ENCODE data around the gene SLC7A9.

The SLC7A9 gene

GRCh38 chr19:32831611-32832010 lies 38.0 kb downstream of the SLC7A9 start:
- H3K27ac ChIP-seq, result no peak overlapping the region
- in situ Hi-C loops (cut with HindIII; ENCODE audit: low pct_ligation_motif_present, low sequenced_read_pairs), result no loop called here
- H3K4me3 ChIP-seq (ENCODE audit: low read depth, low read length), result no peak overlapping the region
- no peaks in the 10 kb centered on the region for H3K27me3 ChIP-seq (replicated peaks)
- no peak for DNase-seq
- no peak for TF ChIP-seq CTCF (IDR thresholded peaks at IDR 0.05; ENCODE audit: low read depth, low read length, missing control alignments)
- H3K36me3 ChIP-seq (replicated peaks), result no peaks in the 10 kb centered on the region

GRCh38 chr19:32830231-32831014 lies 39.1 kb downstream of the SLC7A9 start:
- DNase-seq, result peak; percentile 62
- H3K27ac ChIP-seq, result no peak overlapping the region
- TF ChIP-seq CTCF (IDR thresholded peaks at IDR 0.05; ENCODE audit: low read depth, low read length, missing control alignments), result no peak
- no peak overlapping the region for H3K4me3 ChIP-seq (ENCODE audit: low read depth, low read length)
- H3K36me3 ChIP-seq (replicated peaks), result no peaks in the 10 kb centered on the region
- H3K27me3 ChIP-seq (replicated peaks), result no peaks in the 10 kb centered on the region
- in situ Hi-C loops (cut with HindIII; ENCODE audit: low pct_ligation_motif_present, low sequenced_read_pairs), result no loop called here

- in situ Hi-C loops (cut with HindIII; ENCODE audit: low pct_ligation_motif_present, low sequenced_read_pairs), result no loop called here
- TF ChIP-seq CTCF (IDR thresholded peaks at IDR 0.05; ENCODE audit: low read depth, low read length, missing control alignments), result no peak
- no peak overlapping the region for H3K4me3 ChIP-seq (ENCODE audit: low read depth, low read length)
Measured at GRCh38 chr19:32829345-32829896, 40.1 kb downstream of the SLC7A9 start.

GRCh38 chr19:32828643-32829344 lies 40.8 kb downstream of the SLC7A9 start:
- Histone ChIP-seq H3K27me3 (replicated peaks) (no peaks in the 10 kb centered on the region), H3K27ac (no peak overlapping the region), H3K36me3 (replicated peaks) (no peaks in the 10 kb centered on the region), H3K4me3 (ENCODE audit: low read depth, low read length) (no peak overlapping the region)
- no peak for DNase-seq
- in situ Hi-C loops (cut with HindIII; ENCODE audit: low pct_ligation_motif_present, low sequenced_read_pairs), result no loop called here
- TF ChIP-seq CTCF (IDR thresholded peaks at IDR 0.05; ENCODE audit: low read depth, low read length, missing control alignments), result no peak

More at GRCh38 chr19:32829345-32829896, 40.1 kb downstream of the SLC7A9 start:
- Histone ChIP-seq H3K27me3 (replicated peaks) (no peaks in the 10 kb centered on the region), H3K27ac (no peak overlapping the region), H3K36me3 (replicated peaks) (no peaks in the 10 kb centered on the region)
- DNase-seq, result no peak

- in situ Hi-C loops (cut with HindIII; ENCODE audit: low pct_ligation_motif_present, low sequenced_read_pairs), result no loop called here
- TF ChIP-seq CTCF (IDR thresholded peaks at IDR 0.05; ENCODE audit: low read depth, low read length, missing control alignments), result no peak
- Histone ChIP-seq H3K4me3 (ENCODE audit: low read depth, low read length) (no peak overlapping the region), H3K27ac (no peak overlapping the region), H3K36me3 (replicated peaks) (no peaks in the 10 kb centered on the region), H3K27me3 (replicated peaks) (no peaks in the 10 kb centered on the region)
- no peak for DNase-seq
Measured at GRCh38 chr19:32828139-32828538, 41.4 kb downstream of the SLC7A9 start.

Data from brain microvascular endothelial cell (primary cell).